ENCODE measurements around the gene TENM4. TPM values are rescaled to one million over a fixed set of nuclear protein-coding genes. Genes with fewer than 3 reads are reported as not detected.

The TENM4 gene
- total and polyA plus RNA-seq, 4 donors: 0.02 to 0.33 (median 0.14) TPM

- H3K4me3 ChIP-seq (ENCODE audit: low read depth in 1 of 3, low read length in 3 of 3): no peak overlapping the region
- H3K27ac ChIP-seq (ENCODE audit: low read depth in 1 of 2, low read length in 2 of 2): no peak overlapping the region
- H3K27me3 ChIP-seq (ENCODE audit: control insufficient read depth in 4 of 4, insufficient read depth in 4 of 4, low read length in 3 of 4): no peaks in the 10 kb centered on the region
- no peaks in the 10 kb centered on the region for H3K4me1 ChIP-seq (ENCODE audit: control insufficient read depth in 4 of 4, insufficient read depth in 4 of 4, low read length in 3 of 4)
- 68% methylated on average over 6 of the region's 6 CpGs for WGBS
- no peaks in the 10 kb centered on the region for H3K36me3 ChIP-seq (ENCODE audit: control insufficient read depth in 4 of 4, insufficient read depth in 3 of 4, low read depth in 1 of 4, low read length in 3 of 4)
- no peaks in the 10 kb centered on the region for H3K9me3 ChIP-seq (ENCODE audit: control insufficient read depth in 4 of 4, low read length in 3 of 4)
- TF ChIP-seq JUND (IDR thresholded peaks at IDR 0.05): no peak
- TF ChIP-seq FOXA1 (IDR thresholded peaks at IDR 0.05): no peak
- no peak for TF ChIP-seq HNF4A (conservative IDR thresholded peaks at IDR 0.05)
- TF ChIP-seq RAD21 (IDR thresholded peaks at IDR 0.05): no peak
- TF ChIP-seq, protein P1, sequence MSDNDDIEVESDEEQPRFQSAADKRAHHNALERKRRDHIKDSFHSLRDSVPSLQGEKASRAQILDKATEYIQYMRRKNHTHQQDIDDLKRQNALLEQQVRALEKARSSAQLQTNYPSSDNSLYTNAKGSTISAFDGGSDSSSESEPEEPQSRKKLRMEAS (IDR thresholded peaks at IDR 0.05): no peak
- no peak for TF ChIP-seq FOXA2 (IDR thresholded peaks at IDR 0.05)
- TF ChIP-seq TAF1 (conservative IDR thresholded peaks at IDR 0.05): no peak
- TF ChIP-seq YY1 (IDR thresholded peaks at IDR 0.05): no peak
- TF ChIP-seq HNF4G (IDR thresholded peaks at IDR 0.05): no peak
- no peak for DNase-seq (ENCODE audit: low spot score)
- H3K9ac ChIP-seq (ENCODE audit: low read depth in 1 of 2, low read length in 2 of 2): no peak overlapping the region
Measured at GRCh38 chr11:79382301-79383050, 58.4 kb downstream of the TENM4 start.

DNA sequence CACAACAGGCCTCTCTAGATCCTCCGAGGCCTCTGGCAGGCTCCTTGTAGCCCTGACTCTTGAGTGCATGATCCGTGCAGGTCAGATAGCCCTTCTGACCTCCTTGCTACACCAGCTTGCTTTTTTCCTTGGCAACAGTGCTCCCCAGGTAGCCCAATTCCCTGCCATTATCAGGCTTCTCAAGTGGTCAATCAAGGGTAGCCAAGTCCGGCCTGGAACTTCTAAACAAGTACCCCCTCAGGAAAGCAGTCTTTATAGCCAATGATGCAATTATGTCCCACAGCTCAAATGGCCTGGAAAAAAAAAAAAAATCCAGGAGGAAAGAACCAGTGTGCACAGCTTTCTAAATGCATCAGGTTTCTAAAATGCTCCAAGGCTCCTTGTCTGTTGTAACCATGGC, 59.8 kb downstream of the TENM4 start:
- H3K9me3 ChIP-seq (ENCODE audit: control insufficient read depth in 4 of 4, low read length in 3 of 4): peaks cover 0 to 2% (median 0%) of the 10 kb centered on the region in 4 donors
- TF ChIP-seq, protein P1 (IDR thresholded peaks at IDR 0.05): no peak
- no peak for TF ChIP-seq FOXA1 (IDR thresholded peaks at IDR 0.05)
- TF ChIP-seq EGR1 (IDR thresholded peaks at IDR 0.05; ENCODE audit: low read depth in 2 of 2): no peak
- TF ChIP-seq, protein P2, sequence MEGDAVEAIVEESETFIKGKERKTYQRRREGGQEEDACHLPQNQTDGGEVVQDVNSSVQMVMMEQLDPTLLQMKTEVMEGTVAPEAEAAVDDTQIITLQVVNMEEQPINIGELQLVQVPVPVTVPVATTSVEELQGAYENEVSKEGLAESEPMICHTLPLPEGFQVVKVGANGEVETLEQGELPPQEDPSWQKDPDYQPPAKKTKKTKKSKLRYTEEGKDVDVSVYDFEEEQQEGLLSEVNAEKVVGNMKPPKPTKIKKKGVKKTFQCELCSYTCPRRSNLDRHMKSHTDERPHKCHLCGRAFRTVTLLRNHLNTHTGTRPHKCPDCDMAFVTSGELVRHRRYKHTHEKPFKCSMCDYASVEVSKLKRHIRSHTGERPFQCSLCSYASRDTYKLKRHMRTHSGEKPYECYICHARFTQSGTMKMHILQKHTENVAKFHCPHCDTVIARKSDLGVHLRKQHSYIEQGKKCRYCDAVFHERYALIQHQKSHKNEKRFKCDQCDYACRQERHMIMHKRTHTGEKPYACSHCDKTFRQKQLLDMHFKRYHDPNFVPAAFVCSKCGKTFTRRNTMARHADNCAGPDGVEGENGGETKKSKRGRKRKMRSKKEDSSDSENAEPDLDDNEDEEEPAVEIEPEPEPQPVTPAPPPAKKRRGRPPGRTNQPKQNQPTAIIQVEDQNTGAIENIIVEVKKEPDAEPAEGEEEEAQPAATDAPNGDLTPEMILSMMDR (IDR thresholded peaks at IDR 0.05; ENCODE audit: low read depth, low read length, missing input control): no peak
- no peak for TF ChIP-seq NR2F2 (IDR thresholded peaks at IDR 0.05)
- no peak for TF ChIP-seq HNF4G (IDR thresholded peaks at IDR 0.05)
- no peak overlapping the region for H3K4me3 ChIP-seq (ENCODE audit: low read depth in 1 of 3, low read length in 3 of 3)
- H3K27me3 ChIP-seq (ENCODE audit: control insufficient read depth in 4 of 4, insufficient read depth in 4 of 4, low read length in 3 of 4): peaks cover 0 to 4% (median under 1%) of the 10 kb centered on the region in 4 donors
- H3K36me3 ChIP-seq (ENCODE audit: control insufficient read depth in 4 of 4, insufficient read depth in 3 of 4, low read depth in 1 of 4, low read length in 3 of 4): no peaks in the 10 kb centered on the region
- H3K4me1 ChIP-seq (ENCODE audit: control insufficient read depth in 4 of 4, insufficient read depth in 4 of 4, low read length in 3 of 4): no peaks in the 10 kb centered on the region
- H3K27ac ChIP-seq (ENCODE audit: low read depth in 1 of 2, low read length in 2 of 2): no peak overlapping the region
- no peak overlapping the region for H3K9ac ChIP-seq (ENCODE audit: low read depth in 1 of 2, low read length in 2 of 2)
- 57% methylated on average over 3 of the region's 3 CpGs for WGBS
- DNase-seq (ENCODE audit: low spot score): no peak

- H3K36me3 ChIP-seq (ENCODE audit: control insufficient read depth in 4 of 4, insufficient read depth in 3 of 4, low read depth in 1 of 4, low read length in 3 of 4): no peaks in the 10 kb centered on the region
- no peak for DNase-seq (ENCODE audit: low spot score)
- H3K4me3 ChIP-seq (ENCODE audit: low read depth in 1 of 3, low read length in 3 of 3): no peak overlapping the region
- H3K27ac ChIP-seq (ENCODE audit: low read depth in 1 of 2, low read length in 2 of 2): no peak overlapping the region
- H3K27me3 ChIP-seq (ENCODE audit: control insufficient read depth in 4 of 4, insufficient read depth in 4 of 4, low read length in 3 of 4): peaks cover 0 to 4% (median under 1%) of the 10 kb centered on the region in 4 donors
- peaks cover 0 to 2% (median 0%) of the 10 kb centered on the region in 4 donors for H3K9me3 ChIP-seq (ENCODE audit: control insufficient read depth in 4 of 4, low read length in 3 of 4)
- H3K9ac ChIP-seq (ENCODE audit: low read depth in 1 of 2, low read length in 2 of 2): no peak overlapping the region
- TF ChIP-seq JUND (IDR thresholded peaks at IDR 0.05) (no peak), HNF4G (IDR thresholded peaks at IDR 0.05) (no peak), ATF3 (IDR thresholded peaks at IDR 0.05) (no peak), GABPA (IDR thresholded peaks at IDR 0.05 in 1 of 2, conservative IDR thresholded peaks at IDR 0.05 in 1 of 2) (no peak), SP1 (IDR thresholded peaks at IDR 0.05) (no peak), HNF4A (conservative IDR thresholded peaks at IDR 0.05) (no peak), REST (IDR thresholded peaks at IDR 0.05) (no peak)
- TF ChIP-seq, protein P1 (IDR thresholded peaks at IDR 0.05): no peak
- no peaks in the 10 kb centered on the region for H3K4me1 ChIP-seq (ENCODE audit: control insufficient read depth in 4 of 4, insufficient read depth in 4 of 4, low read length in 3 of 4)
- WGBS: 69% methylated on average over 2 of the region's 2 CpGs
Measured at GRCh38 chr11:79377406-79377805, 63.4 kb downstream of the TENM4 start.
